ENCODE data around the gene PRKACG.

Gene PRKACG

DNA sequence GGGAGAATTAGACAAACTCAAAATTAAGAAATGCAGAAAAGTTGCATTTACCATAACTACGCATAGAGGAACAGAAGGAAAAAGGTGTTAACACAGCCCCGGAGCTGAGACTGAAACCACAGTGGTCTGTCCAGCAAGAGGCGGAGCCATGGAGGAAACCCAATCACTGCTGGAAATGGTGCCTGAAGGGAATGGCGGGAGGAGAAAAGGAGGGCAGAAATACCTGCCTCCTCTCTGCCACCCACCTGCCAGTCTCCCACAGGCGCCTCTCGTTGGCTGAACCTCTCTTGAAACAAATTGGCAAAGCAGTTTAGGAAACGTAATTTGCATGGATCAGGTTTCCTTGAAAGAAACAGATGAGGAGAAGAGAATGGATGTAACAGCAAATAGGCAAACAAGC, 9.7 kb upstream of the PRKACG start:
- TF ChIP-seq, protein P1, sequence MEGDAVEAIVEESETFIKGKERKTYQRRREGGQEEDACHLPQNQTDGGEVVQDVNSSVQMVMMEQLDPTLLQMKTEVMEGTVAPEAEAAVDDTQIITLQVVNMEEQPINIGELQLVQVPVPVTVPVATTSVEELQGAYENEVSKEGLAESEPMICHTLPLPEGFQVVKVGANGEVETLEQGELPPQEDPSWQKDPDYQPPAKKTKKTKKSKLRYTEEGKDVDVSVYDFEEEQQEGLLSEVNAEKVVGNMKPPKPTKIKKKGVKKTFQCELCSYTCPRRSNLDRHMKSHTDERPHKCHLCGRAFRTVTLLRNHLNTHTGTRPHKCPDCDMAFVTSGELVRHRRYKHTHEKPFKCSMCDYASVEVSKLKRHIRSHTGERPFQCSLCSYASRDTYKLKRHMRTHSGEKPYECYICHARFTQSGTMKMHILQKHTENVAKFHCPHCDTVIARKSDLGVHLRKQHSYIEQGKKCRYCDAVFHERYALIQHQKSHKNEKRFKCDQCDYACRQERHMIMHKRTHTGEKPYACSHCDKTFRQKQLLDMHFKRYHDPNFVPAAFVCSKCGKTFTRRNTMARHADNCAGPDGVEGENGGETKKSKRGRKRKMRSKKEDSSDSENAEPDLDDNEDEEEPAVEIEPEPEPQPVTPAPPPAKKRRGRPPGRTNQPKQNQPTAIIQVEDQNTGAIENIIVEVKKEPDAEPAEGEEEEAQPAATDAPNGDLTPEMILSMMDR (IDR thresholded peaks at IDR 0.05; ENCODE audit: low read depth, low read length), result no peak
- DNase-seq (ENCODE audit: extremely low read depth, low read depth), result no peak

DNA sequence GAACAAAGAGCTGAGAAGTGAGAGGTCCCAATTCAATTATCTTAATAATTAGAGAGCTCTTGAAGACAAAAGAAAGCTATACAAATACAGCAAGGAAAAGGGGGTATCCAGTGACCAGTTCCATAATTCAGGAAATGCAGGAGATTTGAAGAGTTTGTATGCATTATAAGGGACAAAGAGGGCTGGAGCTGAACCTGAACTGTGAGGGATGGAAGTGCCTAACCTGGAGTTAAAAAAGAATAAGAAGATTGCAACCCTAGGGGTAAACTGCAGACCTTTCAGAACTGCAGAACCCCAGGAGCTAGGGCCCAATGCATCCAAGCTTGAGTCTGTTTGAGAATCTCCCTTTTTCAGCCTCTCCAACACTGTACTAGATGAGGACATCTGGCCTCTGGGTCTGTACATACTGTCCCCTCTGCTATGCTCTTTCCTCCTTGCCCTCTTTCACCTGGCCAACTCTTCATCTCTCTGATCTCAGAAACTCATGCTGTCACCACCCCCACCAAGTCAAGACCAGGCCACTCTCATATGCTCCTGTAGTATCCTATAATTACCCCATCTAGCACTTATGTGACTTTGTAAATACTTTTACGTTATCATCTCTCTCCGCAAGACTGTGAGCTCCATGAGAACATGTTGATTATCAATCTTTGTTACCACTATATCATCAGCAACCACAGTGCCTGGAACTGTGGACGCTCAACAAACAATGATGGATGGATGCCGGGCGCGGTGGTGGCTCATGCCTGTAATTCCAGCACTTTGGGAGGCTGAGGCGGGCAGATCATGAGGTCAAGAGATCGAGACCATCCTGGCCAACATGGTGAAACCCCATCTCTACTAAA, 6.6 kb upstream of the PRKACG start:
- TF ChIP-seq, protein P1 (IDR thresholded peaks at IDR 0.05; ENCODE audit: low read depth, low read length), result no peak
- no peak for DNase-seq (ENCODE audit: extremely low read depth, low read depth)

DNA sequence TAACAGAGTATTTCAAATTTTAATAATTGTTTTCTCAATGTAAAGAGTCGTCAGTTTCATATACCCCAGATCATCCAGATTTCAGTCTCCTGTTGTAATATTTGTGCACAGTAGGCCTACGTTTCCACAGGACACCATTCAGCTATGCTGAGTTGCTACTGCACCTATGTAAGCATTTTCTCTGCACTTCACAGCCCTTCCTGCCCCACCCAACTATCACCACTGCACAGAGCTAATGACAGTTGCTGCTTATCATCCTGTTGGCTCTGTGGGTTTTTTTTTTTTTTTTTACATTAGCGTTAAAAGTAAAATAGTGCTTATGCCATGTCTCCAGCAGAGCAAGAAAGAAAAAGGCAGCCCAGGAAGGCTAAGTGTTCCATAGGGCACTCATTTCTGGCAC, 5.9 kb upstream of the PRKACG start:
- no peak for DNase-seq (ENCODE audit: extremely low read depth, low read depth)
- TF ChIP-seq, protein P1 (IDR thresholded peaks at IDR 0.05; ENCODE audit: low read depth, low read length), result no peak

DNA sequence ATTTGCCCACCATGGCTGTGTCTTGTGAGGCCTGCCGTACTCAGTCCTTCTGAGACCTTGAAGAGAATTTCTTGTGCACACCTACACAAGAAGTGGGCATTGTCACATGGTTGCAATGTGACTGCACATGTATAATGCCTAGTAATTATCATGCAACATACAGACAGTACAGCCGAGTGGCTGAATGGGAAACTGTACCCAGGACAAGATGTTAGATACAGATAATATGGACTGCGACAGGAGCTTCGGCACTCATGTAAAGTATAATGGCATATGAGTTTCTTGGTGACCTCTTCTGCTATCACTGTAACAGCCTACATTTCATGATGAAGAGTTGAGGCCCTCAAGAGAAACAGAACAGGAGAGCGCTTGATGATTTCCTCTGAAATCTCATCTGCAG, 4.8 kb upstream of the PRKACG start:
- TF ChIP-seq, protein P1 (IDR thresholded peaks at IDR 0.05; ENCODE audit: low read depth, low read length), result no peak
- DNase-seq (ENCODE audit: extremely low read depth, low read depth), result no peak

DNA sequence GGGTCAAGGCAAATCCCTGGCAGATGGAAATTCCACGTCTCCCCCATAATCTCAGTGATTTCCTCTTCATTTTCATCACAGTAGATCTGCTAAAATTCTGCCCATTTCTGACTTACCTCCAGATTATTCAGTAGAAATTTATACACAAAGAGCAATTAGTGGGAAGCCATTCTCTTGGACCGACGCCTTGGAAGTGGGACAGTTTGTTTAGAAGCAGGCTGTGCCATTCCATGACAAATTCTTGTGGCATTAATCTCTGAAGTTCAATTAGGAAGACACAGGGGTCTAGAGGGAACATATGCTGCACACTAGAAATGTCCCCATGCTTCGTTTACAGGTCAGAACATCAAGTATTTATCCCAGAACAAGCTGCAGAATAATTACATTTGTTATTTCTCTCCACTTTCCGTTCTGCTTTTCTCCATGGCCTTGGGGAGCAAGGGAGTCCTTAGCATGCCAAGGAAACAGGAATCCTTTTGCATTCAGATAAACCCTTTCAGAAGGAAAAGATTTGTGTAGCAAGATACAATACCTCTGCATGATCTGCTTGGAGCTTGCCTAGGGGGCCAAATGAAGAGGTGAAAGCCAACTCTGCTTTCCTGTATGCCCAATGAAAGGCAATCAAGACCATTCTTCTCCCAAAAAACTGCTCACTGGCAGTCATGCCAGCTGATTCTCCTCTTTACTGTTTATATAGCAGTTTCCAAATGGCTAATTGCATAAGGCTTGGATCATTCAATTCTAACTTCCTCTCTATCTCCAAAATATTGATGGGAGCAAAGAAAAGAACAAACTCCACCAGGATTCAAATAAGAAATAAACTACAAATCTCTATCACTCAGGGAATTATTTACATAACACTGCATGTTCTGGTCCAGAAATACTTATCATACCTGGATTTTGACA, 2.5 kb upstream of the PRKACG start:
- DNase-seq (ENCODE audit: extremely low read depth, low read depth), result no peak

DNA sequence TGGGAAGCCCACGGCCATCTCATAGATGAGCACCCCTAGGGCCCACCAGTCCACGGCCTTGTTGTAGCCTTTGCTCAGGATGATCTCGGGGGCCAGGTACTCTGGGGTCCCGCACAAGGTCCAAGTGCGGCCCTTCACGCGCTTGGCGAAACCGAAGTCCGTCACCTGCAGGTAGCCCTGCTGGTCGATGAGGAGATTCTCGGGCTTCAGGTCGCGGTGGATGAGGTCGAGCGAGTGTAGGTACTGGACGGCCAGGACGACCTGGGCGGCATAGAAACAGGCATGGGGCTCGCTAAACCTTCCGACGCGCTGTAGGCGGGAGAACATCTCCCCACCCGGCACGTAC, 558 bp downstream of the PRKACG start:
- TF ChIP-seq, protein P1 (IDR thresholded peaks at IDR 0.05; ENCODE audit: low read depth, low read length), result no peak
- DNase-seq (ENCODE audit: extremely low read depth, low read depth), result no peak

More for the DNA sequence above, 2.5 kb upstream of the PRKACG start:
- TF ChIP-seq, protein P1 (IDR thresholded peaks at IDR 0.05; ENCODE audit: low read depth, low read length), result no peak
